Lower lobe of right lung (tissue), 2 donors: Measurements from ENCODE around the gene ITIH2. TPM values are rescaled to one million over a fixed set of nuclear protein-coding genes. Genes with fewer than 3 reads are reported as not detected.
"Not testable (repeated sequence)": the region's sequence is repeated elsewhere in the genome, so short reads cannot be mapped to it uniquely, and the experiment has no call there.

Experiments used
- ATAC-seq, 2 donors: fragments of 200-7000 bp; cut with Tn5 transposase; one replicate each; pipeline ENCODE4 v1.9.1; 2020 to 2022; ENCODE audit warnings: mild to moderate bottlenecking in 2 of 2, moderate library complexity in 2 of 2
- DNase-seq: peaks from one replicate; pipeline ENCODE4 v3.0.0-alpha.2; 2020
- H3K27ac ChIP-seq: fragments of 200-600 bp; one replicate; pipeline ENCODE4 v1.8.0; 2022
- H3K27me3 ChIP-seq: fragments of 200-600 bp; one replicate; pipeline ENCODE4 v1.8.0; 2022; ENCODE audit warnings: low read depth
- H3K36me3 ChIP-seq: fragments of 200-600 bp; one replicate; pipeline ENCODE4 v1.8.0; 2022; ENCODE audit warnings: mild to moderate bottlenecking
- H3K4me1 ChIP-seq: fragments of 200-600 bp; one replicate; pipeline ENCODE4 v1.8.0; 2022
- H3K4me3 ChIP-seq: fragments of 200-600 bp; one replicate; pipeline ENCODE4 v1.8.0; 2022; ENCODE audit warnings: mild to moderate bottlenecking
- H3K9me3 ChIP-seq: fragments of 200-600 bp; one replicate; pipeline ENCODE4 v1.8.0; 2022
- CTCF ChIP-seq: fragments of 200-600 bp; IDR thresholded peaks from one replicate; pipeline ENCODE4 v1.8.0; 2022; ENCODE audit warnings: antibody characterized with exemption, mild to moderate bottlenecking
- intact Hi-C: fragments of 100-400 bp; cut with DNase I; formaldehyde crosslinking; loops from one replicate; pipeline ENCODE4 v1.11.0; 2022
- total RNA-seq: library from RNA; stranded (reverse); fragmentation: NEBNext Ultra II Directional; extraction: Animal tissue kit (Norgen Biotek cat#: 25700); gene quantifications from one replicate; pipeline ENCODE4 v1.2.1, GENCODE V29; 2021
- donor health status: DM: no; HTN: yes; CAD: no; lungs with severe emphysema.

Gene ITIH2
- total RNA-seq, 1 donor from 2014 or later: 0.32 TPM

- H3K36me3 ChIP-seq: peaks cover 98% of the 10 kb centered on the region
- ATAC-seq: no peak
Observed at GRCh38 chr10:7766241-7766640, 63.1 kb downstream of the ITIH2 start.

GRCh38 chr10:7767209-7767608 is 64.1 kb downstream of the ITIH2 start:
- intact Hi-C loops: no loop called here
- peaks cover 98% of the 10 kb centered on the region for H3K36me3 ChIP-seq
- TF ChIP-seq CTCF: no peak

More at GRCh38 chr10:7766241-7766640, 63.1 kb downstream of the ITIH2 start:
- intact Hi-C loops: no loop called here
- Histone ChIP-seq H3K27ac (no peak overlapping the region), H3K4me1 (no peaks in the 10 kb centered on the region), H3K4me3 (no peak overlapping the region), H3K27me3 (no peaks in the 10 kb centered on the region), H3K9me3 (no peaks in the 10 kb centered on the region)
- DNase-seq: no peak
- TF ChIP-seq CTCF: no peak

GRCh38 chr10:7768417-7768816 is 65.3 kb downstream of the ITIH2 start:
- no peaks in the 10 kb centered on the region for H3K4me1 ChIP-seq
- intact Hi-C loops: no loop called here
- no peaks in the 10 kb centered on the region for H3K27me3 ChIP-seq
- no peak for TF ChIP-seq CTCF
- peaks cover 97% of the 10 kb centered on the region for H3K36me3 ChIP-seq
- H3K4me3 ChIP-seq: no peak overlapping the region
- DNase-seq (no peak), ATAC-seq (no peak)
- no peak overlapping the region for H3K27ac ChIP-seq
- H3K9me3 ChIP-seq: no peaks in the 10 kb centered on the region

More at GRCh38 chr10:7767209-7767608, 64.1 kb downstream of the ITIH2 start:
- DNase-seq (no peak), ATAC-seq (no peak)
- no peak overlapping the region for H3K4me3 ChIP-seq
- no peaks in the 10 kb centered on the region for H3K27me3 ChIP-seq
- H3K4me1 ChIP-seq: no peaks in the 10 kb centered on the region
- no peak overlapping the region for H3K27ac ChIP-seq
- no peaks in the 10 kb centered on the region for H3K9me3 ChIP-seq

- DNase-seq (peak; percentile 64), ATAC-seq (peak; percentile 61 to 71)
- peaks cover 8% of the 10 kb centered on the region for H3K4me1 ChIP-seq
- no peak overlapping the region for H3K27ac ChIP-seq
- no peaks in the 10 kb centered on the region for H3K27me3 ChIP-seq
- intact Hi-C loops: no loop called here
- H3K36me3 ChIP-seq: peaks cover 96% of the 10 kb centered on the region
- no peak overlapping the region for H3K4me3 ChIP-seq
- no peak for TF ChIP-seq CTCF
- H3K9me3 ChIP-seq: no peaks in the 10 kb centered on the region
Observed at GRCh38 chr10:7773845-7774801, 71.0 kb downstream of the ITIH2 start.

GRCh38 chr10:7776777-7777176 is 73.7 kb downstream of the ITIH2 start:
- no peak for TF ChIP-seq CTCF
- no peaks in the 10 kb centered on the region for H3K9me3 ChIP-seq
- H3K27me3 ChIP-seq: no peaks in the 10 kb centered on the region
- DNase-seq (no peak), ATAC-seq (no peak)
- H3K36me3 ChIP-seq: peaks cover 93% of the 10 kb centered on the region
- H3K4me1 ChIP-seq: peaks cover 8% of the 10 kb centered on the region
- no peak overlapping the region for H3K4me3 ChIP-seq
- intact Hi-C loops: no loop called here
- no peak overlapping the region for H3K27ac ChIP-seq

- H3K27me3 ChIP-seq, H3K27ac ChIP-seq, H3K9me3 ChIP-seq, DNase-seq, H3K4me3 ChIP-seq, intact Hi-C loops, ATAC-seq: not testable (repeated sequence)
- peaks cover 14% of the 10 kb centered on the region for H3K4me1 ChIP-seq
- H3K36me3 ChIP-seq: peaks cover 41% of the 10 kb centered on the region
Observed at GRCh38 chr10:7782194-7782593, 79.1 kb downstream of the ITIH2 start.
